Naive thymus-derived CD4-positive, alpha-beta T cell (primary cell): ENCODE results near the gene LARP1. TPM values are rescaled to one million over a fixed set of nuclear protein-coding genes. Genes with fewer than 3 reads are reported as not detected.
"Not testable (repeated sequence)": the region's sequence is repeated elsewhere in the genome, so short reads cannot be mapped to it uniquely, and the experiment has no call there.

Source experiments
- ATAC-seq: fragments of 150-1000 bp; cut with Tn5 transposase; 2 replicates; pipeline ENCODE4 v1.10.0; 2021; ENCODE audit warnings: mild to moderate bottlenecking, moderate library complexity
- CTCF ChIA-PET: fragments of 350-600 bp; sonication (Branson Sonifier 250); formaldehyde crosslinking; loops from one replicate; lab custom pipeline; 2021; ENCODE audit warnings: antibody characterized with exemption; lab: Charles Lee
- POLR2A ChIA-PET: fragments of 350-600 bp; sonication (Branson Sonifier 250); formaldehyde crosslinking; loops from one replicate; lab custom pipeline; 2021; ENCODE audit warnings: antibody characterized with exemption, inconsistent platforms; lab: Charles Lee
- DNase-seq, 9 donors: peaks; one replicate each; pipeline versions ENCODE4 v3.0.0 to v3.0.0-alpha.2; 2020 to 2022; ENCODE audit warnings: mixed read lengths in 1 of 9
- H3K27ac ChIP-seq: one replicate; pipeline ENCODE4 v1.7.0; 2013; ENCODE audit warnings: mild to moderate bottlenecking, low read depth, low read length, moderate library complexity
- H3K27me3 ChIP-seq, 2 donors: one replicate each; pipeline ENCODE4 v1.7.0; 2013; ENCODE audit warnings: low read length in 2 of 2, mild to moderate bottlenecking in 2 of 2, moderate library complexity in 2 of 2; ENCODE audit not compliant: control insufficient read depth in 2 of 2, insufficient read depth in 2 of 2
- H3K36me3 ChIP-seq, 3 experiments: 1 replicate in 2 of 3; 2 replicates in 1 of 3; pipeline ENCODE4 v1.7.0; 2013; ENCODE audit warnings: low read length in 3 of 3, mild to moderate bottlenecking in 3 of 3, moderate library complexity in 1 of 3; ENCODE audit not compliant: insufficient read depth in 3 of 3, control insufficient read depth in 2 of 3
- H3K4me1 ChIP-seq, 2 donors: one replicate each; pipeline ENCODE4 v1.7.0; 2013; ENCODE audit warnings: low read length in 2 of 2, mild to moderate bottlenecking in 2 of 2, moderate library complexity in 1 of 2; ENCODE audit not compliant: control insufficient read depth in 2 of 2, insufficient read depth in 2 of 2
- H3K4me3 ChIP-seq: 2 replicates; pipeline ENCODE4 v1.7.0; 2013; ENCODE audit warnings: mild to moderate bottlenecking, low read length
- H3K9me3 ChIP-seq, 3 experiments: 1 replicate in 2 of 3; 2 replicates in 1 of 3; pipeline ENCODE4 v1.7.0; 2013; ENCODE audit warnings: low read length in 3 of 3; ENCODE audit not compliant: control insufficient read depth in 2 of 3
- H3K27ac Mint-ChIP-seq, 9 donors: one replicate each; pipeline ENCODE4 v1.8.0; 2020 to 2022; ENCODE audit warnings: mixed read lengths in 9 of 9, mild to moderate bottlenecking in 8 of 9, moderate library complexity in 5 of 9, inconsistent platforms in 2 of 9
- H3K27me3 Mint-ChIP-seq, 5 donors: one replicate each; pipeline ENCODE4 v1.8.0; 2021 to 2022; ENCODE audit warnings: mixed read lengths in 5 of 5, mild to moderate bottlenecking in 1 of 5
- H3K36me3 Mint-ChIP-seq, 5 donors: one replicate each; pipeline ENCODE4 v1.8.0; 2020 to 2022; ENCODE audit warnings: mixed read lengths in 5 of 5, mild to moderate bottlenecking in 3 of 5, inconsistent platforms in 1 of 5
- H3K4me1 Mint-ChIP-seq, 7 donors: one replicate each; pipeline ENCODE4 v1.8.0; 2020 to 2022; ENCODE audit warnings: mixed read lengths in 7 of 7, mild to moderate bottlenecking in 3 of 7, inconsistent platforms in 1 of 7
- H3K4me3 Mint-ChIP-seq, 10 donors: one replicate each; pipeline ENCODE4 v1.8.0; 2020 to 2022; ENCODE audit warnings: mild to moderate bottlenecking in 10 of 10, mixed read lengths in 10 of 10, moderate library complexity in 6 of 10, inconsistent platforms in 2 of 10
- H3K9me3 Mint-ChIP-seq, 11 donors: one replicate each; pipeline ENCODE4 v1.8.0; 2020 to 2022; ENCODE audit warnings: mixed read lengths in 11 of 11, mild to moderate bottlenecking in 4 of 11, inconsistent platforms in 1 of 11, moderate library complexity in 1 of 11
- intact Hi-C, 2 donors: fragments of 100-400 bp; cut with micrococcal nuclease; formaldehyde crosslinking; loops; one replicate each; pipeline ENCODE4 v1.15.1; 2023
- polyA plus RNA-seq, 2 donors: library from polyadenylated mRNA; unstranded; fragments of 300-500 nt; fragmentation: Illumina TruSeq; gene quantifications; one replicate each; pipeline ENCODE4 v1.2.3, GENCODE V29; 2021
- total RNA-seq, 6 experiments: library from RNA in 5 of 6; stranded (reverse) in 5 of 6; gene quantifications; 1 replicate in 5 of 6; 2 replicates in 1 of 6; pipeline ENCODE4 v1.2.3 and lab custom pipeline; 2021 to 2026

Gene LARP1
- total and polyA plus RNA-seq, 7 experiments from 2014 or later, result 12.2 to 217 (median 139) TPM

- ATAC-seq (no peak), DNase-seq (no peak)
- POLR2A ChIA-PET, result interaction anchor here (0.9 to 3.8 kb wide), 6 partner anchors 10 to 72 kb away, joined by 3 to 25 read pairs (median 8); partner anchors contain the start of gene CNOT8
- peaks cover 0 to 16% (median 6%) of the 10 kb centered on the region in 5 donors for H3K36me3 Mint-ChIP-seq
- intact Hi-C loops, result loop anchor here in 1 of 2 donors (1.0 to 2.0 kb wide), 2 partner anchors 17 to 27 kb away; no protein-coding TSS in a partner anchor
- Histone ChIP-seq H3K9me3 (no peaks in the 10 kb centered on the region), H3K27me3 (no peaks in the 10 kb centered on the region), H3K4me3 (peak overlapping the region; percentile 21), H3K4me1 (peaks cover 18 to 28% of the 10 kb centered on the region in 2 donors), H3K27ac (peak overlapping the region; percentile 66), H3K36me3 (no peaks in the 10 kb centered on the region)
- peaks cover 21 to 66% (median 57%) of the 10 kb centered on the region in 7 donors for H3K4me1 Mint-ChIP-seq
- H3K27ac Mint-ChIP-seq, result peak overlapping the region; percentile 85 to 91 (median 89)
- H3K27me3 Mint-ChIP-seq, result no peaks in the 10 kb centered on the region
- peak overlapping the region; percentile 49 to 84 (median 75) for H3K4me3 Mint-ChIP-seq
- H3K9me3 Mint-ChIP-seq, result peaks cover 0 to 1% (median 0%) of the 10 kb centered on the region in 11 donors
- CTCF ChIA-PET, result interaction anchor here (1.5 kb wide), 1 partner anchor 180 kb away, joined by 6 read pairs; no protein-coding TSS in a partner anchor
These were observed 75.0 kb downstream of the LARP1 start for GRCh38 chr5:154830219-154830595.

GRCh38 chr5:154830596-154830995 is 75.4 kb downstream of the LARP1 start:
- Mint-ChIP-seq H3K27ac (peak overlapping the region; percentile 85 to 91 (median 89)), H3K4me3 (peak overlapping the region in 9 of 10 donors; percentile 45 to 82 (median 73)), H3K36me3 (peaks cover 0 to 15% (median 5%) of the 10 kb centered on the region in 5 donors), H3K4me1 (peaks cover 21 to 64% (median 55%) of the 10 kb centered on the region in 7 donors), H3K27me3 (no peaks in the 10 kb centered on the region), H3K9me3 (peaks cover 0 to 1% (median 0%) of the 10 kb centered on the region in 11 donors)
- H3K4me1 ChIP-seq, result peaks cover 18 to 28% of the 10 kb centered on the region in 2 donors
- H3K4me3 ChIP-seq, result no peak overlapping the region
- no peaks in the 10 kb centered on the region for H3K27me3 ChIP-seq
- no peak for ATAC-seq
- intact Hi-C loops, result loop anchor here in 1 of 2 donors (1.0 to 2.0 kb wide), 2 partner anchors 18 to 27 kb away; no protein-coding TSS in a partner anchor
- CTCF ChIA-PET, result no interaction called here
- no peak for DNase-seq
- peak overlapping the region; percentile 66 for H3K27ac ChIP-seq
- no peaks in the 10 kb centered on the region for H3K9me3 ChIP-seq
- H3K36me3 ChIP-seq, result no peaks in the 10 kb centered on the region
- POLR2A ChIA-PET, result interaction anchor here (1.0 to 3.8 kb wide), 4 partner anchors 10 to 72 kb away, joined by 3 to 25 read pairs (median 8); partner anchors contain the start of gene CNOT8

GRCh38 chr5:154831451-154831850 is 76.3 kb downstream of the LARP1 start:
- ChIA-PET POLR2A (interaction anchor here (3.8 kb wide), 1 partner anchor 26 kb away, joined by 25 read pairs; the partner anchor contains the start of gene CNOT8), CTCF (no interaction called here)
- no peaks in the 10 kb centered on the region for H3K27me3 Mint-ChIP-seq
- Histone ChIP-seq H3K4me1 (peaks cover 18 to 28% of the 10 kb centered on the region in 2 donors), H3K9me3 (no peaks in the 10 kb centered on the region), H3K4me3 (no peak overlapping the region), H3K36me3 (no peaks in the 10 kb centered on the region), H3K27ac (no peak overlapping the region), H3K27me3 (no peaks in the 10 kb centered on the region)
- intact Hi-C loops, result loop anchor here in 1 of 2 donors (2.0 kb wide), 1 partner anchor 19 kb away; no protein-coding TSS in a partner anchor
- H3K4me1 Mint-ChIP-seq, result peaks cover 21 to 58% (median 48%) of the 10 kb centered on the region in 7 donors
- ATAC-seq (no peak), DNase-seq (no peak)
- peak overlapping the region in 7 of 9 donors; percentile 5 to 91 (median 89) for H3K27ac Mint-ChIP-seq
- no peak overlapping the region for H3K4me3 Mint-ChIP-seq
- peaks cover 0 to 11% (median 0%) of the 10 kb centered on the region in 5 donors for H3K36me3 Mint-ChIP-seq
- peaks cover 0 to 1% (median 0%) of the 10 kb centered on the region in 11 donors for H3K9me3 Mint-ChIP-seq

- peaks cover 0 to 11% (median 0%) of the 10 kb centered on the region in 5 donors for H3K36me3 Mint-ChIP-seq
- ATAC-seq, result not testable (repeated sequence)
These were observed 77.6 kb downstream of the LARP1 start for GRCh38 chr5:154832804-154833203.

GRCh38 chr5:154834053-154834452 is 78.9 kb downstream of the LARP1 start:
- no peak for ATAC-seq
- H3K27me3 ChIP-seq, result no peaks in the 10 kb centered on the region
- no peak for DNase-seq
- no peaks in the 10 kb centered on the region for H3K36me3 ChIP-seq
- Mint-ChIP-seq H3K36me3 (peaks cover 0 to 11% (median 0%) of the 10 kb centered on the region in 5 donors), H3K27me3 (no peaks in the 10 kb centered on the region), H3K4me1 (peaks cover 17 to 34% (median 29%) of the 10 kb centered on the region in 7 donors), H3K27ac (no peak overlapping the region), H3K4me3 (no peak overlapping the region), H3K9me3 (peaks cover 0 to 1% (median 0%) of the 10 kb centered on the region in 11 donors)
- CTCF ChIA-PET, result interaction anchor here (0.7 kb wide), 1 partner anchor 125 kb away, joined by 3 read pairs; no protein-coding TSS in a partner anchor
- H3K9me3 ChIP-seq, result no peaks in the 10 kb centered on the region
- POLR2A ChIA-PET, result interaction anchor here (0.8 to 1.5 kb wide), 4 partner anchors 9 to 24 kb away, joined by 3 to 6 read pairs (median 4); partner anchors contain the start of genes CNOT8 and FAXDC2
- no peak overlapping the region for H3K4me3 ChIP-seq
- peaks cover 17 to 19% of the 10 kb centered on the region in 2 donors for H3K4me1 ChIP-seq
- H3K27ac ChIP-seq, result no peak overlapping the region
- intact Hi-C loops, result no loop called here

More at GRCh38 chr5:154832804-154833203, 77.6 kb downstream of the LARP1 start:
- H3K9me3 ChIP-seq, H3K27ac ChIP-seq, H3K4me3 ChIP-seq, DNase-seq, H3K4me3 Mint-ChIP-seq, H3K27me3 Mint-ChIP-seq, H3K9me3 Mint-ChIP-seq, H3K36me3 ChIP-seq, H3K27me3 ChIP-seq, intact Hi-C loops, CTCF ChIA-PET: not testable (repeated sequence)
- H3K4me1 ChIP-seq, result peaks cover 18 to 28% of the 10 kb centered on the region in 2 donors
- POLR2A ChIA-PET, result interaction anchor here (0.6 to 1.3 kb wide), 3 partner anchors 8 to 22 kb away, joined by 3 to 4 read pairs (median 3); partner anchors contain the start of gene FAXDC2
- Mint-ChIP-seq H3K27ac (peak overlapping the region in 3 of 9 donors; percentile 44 to 62 (median 48)), H3K4me1 (peaks cover 20 to 45% (median 39%) of the 10 kb centered on the region in 7 donors)

GRCh38 chr5:154835701-154836052 is 80.5 kb downstream of the LARP1 start:
- H3K27me3 Mint-ChIP-seq, H3K4me3 Mint-ChIP-seq, H3K9me3 Mint-ChIP-seq, H3K36me3 Mint-ChIP-seq, H3K36me3 ChIP-seq, H3K4me1 ChIP-seq, ATAC-seq, intact Hi-C loops, H3K9me3 ChIP-seq, DNase-seq, CTCF ChIA-PET, H3K27me3 ChIP-seq, H3K27ac ChIP-seq, H3K4me3 ChIP-seq, H3K27ac Mint-ChIP-seq: not testable (repeated sequence)
- POLR2A ChIA-PET, result interaction anchor here (1.5 kb wide), 1 partner anchor 21 kb away, joined by 3 read pairs; no protein-coding TSS in a partner anchor
- peaks cover 6 to 18% (median 12%) of the 10 kb centered on the region in 7 donors for H3K4me1 Mint-ChIP-seq
